ENCODE measurements around the gene CACNB4. TPM values are rescaled to one million over a fixed set of nuclear protein-coding genes. Genes with fewer than 3 reads are reported as not detected.

Gene CACNB4
- total and polyA plus RNA-seq, 2 of the 4 experiments (the other 2 are of a cell fraction) = 0.12 to 0.36 TPM

DNA sequence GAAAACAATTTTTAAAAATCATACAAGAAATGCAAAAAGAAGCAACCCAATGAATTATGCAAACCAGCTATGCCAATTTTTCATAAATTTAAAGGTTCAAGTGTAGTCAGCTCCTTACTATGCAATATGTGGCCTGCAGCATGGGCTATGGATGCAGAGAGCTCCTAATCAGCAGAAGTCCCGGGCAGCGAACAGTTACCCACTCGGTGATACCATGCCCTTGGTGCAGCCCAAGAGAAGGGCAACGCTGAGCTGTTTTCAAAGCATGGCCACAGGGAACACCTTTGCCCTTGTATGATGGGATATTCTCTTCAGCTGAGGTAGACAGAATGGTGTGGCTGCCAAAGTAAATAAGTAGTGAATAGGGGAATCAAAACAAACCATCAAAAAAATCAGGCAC, 253.4 kb downstream of the CACNB4 start:
- TF ChIP-seq FOS (IDR thresholded peaks at IDR 0.05; ENCODE audit: low read depth, low read length) = no peak
- TF ChIP-seq NFE2L2 (IDR thresholded peaks at IDR 0.05; ENCODE audit: low read depth, low read length) = no peak
- no peak for TF ChIP-seq CTCF (conservative IDR thresholded peaks at IDR 0.05; ENCODE audit: low read depth, low read length)
- no peak for TF ChIP-seq CHD1 (IDR thresholded peaks at IDR 0.05; ENCODE audit: low read depth, low read length)
- no peak for TF ChIP-seq BHLHE40 (IDR thresholded peaks at IDR 0.05; ENCODE audit: low read depth, low read length)
- TF ChIP-seq POLR2A (IDR thresholded peaks at IDR 0.05; ENCODE audit: low read depth, low read length) = no peak
- TF ChIP-seq USF2 (IDR thresholded peaks at IDR 0.05; ENCODE audit: low read depth, low read length) = no peak
- TF ChIP-seq SMC3 (IDR thresholded peaks at IDR 0.05; ENCODE audit: low read depth, low read length) = no peak
- TF ChIP-seq ELK1 (IDR thresholded peaks at IDR 0.05; ENCODE audit: borderline replicate concordance, low read depth, low read length) = no peak
- no peak for TF ChIP-seq MAFK (IDR thresholded peaks at IDR 0.05; ENCODE audit: low read depth, low read length)
- no peak for TF ChIP-seq RFX5 (IDR thresholded peaks at IDR 0.05; ENCODE audit: low read depth, low read length)
- H3K9me1 ChIP-seq (ENCODE audit: insufficient read depth, low read length) = no peaks in the 10 kb centered on the region

More for the DNA sequence above, 253.4 kb downstream of the CACNB4 start:
- H2AK9ac ChIP-seq (replicated peaks; ENCODE audit: low read depth, low read length, poor library complexity) = no peak overlapping the region
- DNase-seq = no peak
- ChIA-PET POLR2A (ENCODE audit: unreplicated experiment) (no interaction called here), CTCF (no interaction called here)
- no peak overlapping the region for H3K4me2 ChIP-seq (ENCODE audit: low read depth, low read length)
- WGBS, 2 experiments (ENCODE audit: extremely low coverage in 2 of 2, insufficient read length in 1 of 2) = no CpG with 5 or more reads among the region's 4 CpGs
- no peak overlapping the region for H3K18ac ChIP-seq (ENCODE audit: low read depth, low read length)
- H3K14ac ChIP-seq (replicated peaks; ENCODE audit: low read depth, low read length) = no peak overlapping the region
- H4K20me1 ChIP-seq (ENCODE audit: insufficient read depth, low read length) = no peaks in the 10 kb centered on the region
- H2BK5ac ChIP-seq (ENCODE audit: low read depth, low read length, poor library complexity, severe bottlenecking) = no peak overlapping the region
- H2BK20ac ChIP-seq (ENCODE audit: low read depth, low read length) = no peak overlapping the region
- H3K9ac ChIP-seq (ENCODE audit: low read depth, low read length) = no peak overlapping the region
- no peak overlapping the region for H4K5ac ChIP-seq (ENCODE audit: low read depth, low read length)
- H3K36me3 ChIP-seq (ENCODE audit: control insufficient read depth, insufficient read depth, low read length) = no peaks in the 10 kb centered on the region
- no peaks in the 10 kb centered on the region for H3K79me1 ChIP-seq (ENCODE audit: low read depth in 1 of 2, low read length in 2 of 2)
- no peak for ATAC-seq (ENCODE audit: low read depth)
- no peak overlapping the region for H3K27ac ChIP-seq (ENCODE audit: insufficient read depth, low read length)
- H3K27me3 ChIP-seq (ENCODE audit: control insufficient read depth, insufficient read depth, low read length) = no peaks in the 10 kb centered on the region
- H3K4me1 ChIP-seq (ENCODE audit: control insufficient read depth, insufficient read depth, low read length) = no peaks in the 10 kb centered on the region
- no peak overlapping the region for H2AK5ac ChIP-seq (ENCODE audit: low read depth, low read length)
- H3K4me3 ChIP-seq (ENCODE audit: insufficient read depth, low read depth, low read length) = no peak overlapping the region
- no peak overlapping the region for H2BK15ac ChIP-seq (ENCODE audit: low read depth, low read length)
- no peak overlapping the region for H3K4ac ChIP-seq (ENCODE audit: low read depth, low read length)
- intact Hi-C loops (cut with micrococcal nuclease) = no loop called here
- H2BK120ac ChIP-seq (ENCODE audit: low read depth, low read length) = no peak overlapping the region
- H2AFZ ChIP-seq (replicated peaks; ENCODE audit: low read length, poor library complexity) = no peak overlapping the region
- dilution Hi-C loops (cut with HindIII; ENCODE audit: low sequenced_read_pairs, unreplicated experiment) = no loop called here
- no peak overlapping the region for H3K56ac ChIP-seq (ENCODE audit: extremely low read depth, insufficient read depth, low read length)
- no peak overlapping the region for H3K23ac ChIP-seq (ENCODE audit: low read depth, low read length)
- H3K9me3 ChIP-seq (ENCODE audit: control insufficient read depth, insufficient read depth, low read length) = no peaks in the 10 kb centered on the region
- in situ Hi-C loops (cut with MboI; ENCODE audit: low sequenced_read_pairs) = no loop called here
- no TSS peak for BruUV-seq (replicated peaks)
- no peak overlapping the region for H4K91ac ChIP-seq (ENCODE audit: insufficient read depth, low read depth, low read length)
- H4K8ac ChIP-seq (ENCODE audit: low read depth in 2 of 2, low read length in 2 of 2) = no peak overlapping the region
